HG03439 (cell line): ENCODE measurements around the gene LCN10.

Source experiments
- ATAC-seq: cut with Tn5 transposase; IDR thresholded peaks from one replicate; pipeline ENCODE4 v1.9.1; 2021; ENCODE audit warnings: mild to moderate bottlenecking, moderate library complexity; ENCODE audit not compliant: unreplicated experiment

LCN10 gene

DNA sequence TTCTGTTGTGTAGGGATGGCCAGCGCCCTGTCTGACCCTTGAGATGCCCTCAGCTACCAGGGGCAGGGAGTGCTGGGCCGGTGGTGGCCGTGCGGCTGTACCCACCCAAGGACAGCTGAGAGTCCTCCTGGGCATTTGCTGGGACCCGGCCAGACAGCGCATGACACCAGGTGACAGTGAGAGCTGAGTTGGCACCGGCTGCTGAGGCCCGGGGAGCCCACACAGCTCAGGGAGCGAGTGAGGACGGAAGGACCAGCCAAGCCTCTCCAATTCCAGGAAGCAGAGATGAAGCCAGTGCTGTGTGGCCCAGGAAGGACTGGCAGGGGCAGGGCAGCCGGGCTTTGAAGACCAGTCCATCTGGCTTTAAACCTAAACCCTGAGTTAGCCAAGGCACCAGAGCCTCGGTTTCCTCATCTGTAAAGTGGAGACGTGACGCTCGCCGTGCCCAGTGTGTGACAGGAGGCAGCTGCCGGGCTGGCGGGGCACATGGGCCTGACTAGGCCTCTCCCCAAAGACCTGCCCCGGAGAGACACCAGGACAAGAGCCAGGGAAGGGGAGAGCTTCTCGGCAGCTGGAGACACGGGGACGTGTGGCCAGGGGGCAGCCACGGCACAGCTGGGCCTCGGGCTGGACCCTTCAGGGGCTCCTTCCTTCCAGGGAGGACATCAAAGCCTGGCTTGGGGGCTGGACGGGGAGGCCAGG lies 52.5 kb downstream of the LCN10 start:
- ATAC-seq, result no peak

DNA sequence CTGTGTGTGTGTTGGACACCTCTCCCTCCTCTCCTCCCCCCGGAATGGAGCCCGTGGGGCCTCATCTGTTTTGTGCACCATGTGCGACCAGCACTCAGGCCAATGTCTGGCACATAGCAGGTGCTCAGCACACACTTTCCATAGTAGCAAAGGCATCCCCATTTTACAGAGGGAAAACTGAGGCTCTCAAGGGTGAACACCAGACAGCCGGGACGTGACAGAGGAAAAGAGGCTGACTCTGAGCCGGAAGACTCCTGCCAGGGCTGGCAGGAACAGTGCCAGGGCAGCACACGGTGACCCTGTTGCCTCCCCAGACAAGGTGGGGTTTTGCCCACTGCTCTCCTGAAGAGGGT lies 53.7 kb downstream of the LCN10 start:
- ATAC-seq, result no peak

DNA sequence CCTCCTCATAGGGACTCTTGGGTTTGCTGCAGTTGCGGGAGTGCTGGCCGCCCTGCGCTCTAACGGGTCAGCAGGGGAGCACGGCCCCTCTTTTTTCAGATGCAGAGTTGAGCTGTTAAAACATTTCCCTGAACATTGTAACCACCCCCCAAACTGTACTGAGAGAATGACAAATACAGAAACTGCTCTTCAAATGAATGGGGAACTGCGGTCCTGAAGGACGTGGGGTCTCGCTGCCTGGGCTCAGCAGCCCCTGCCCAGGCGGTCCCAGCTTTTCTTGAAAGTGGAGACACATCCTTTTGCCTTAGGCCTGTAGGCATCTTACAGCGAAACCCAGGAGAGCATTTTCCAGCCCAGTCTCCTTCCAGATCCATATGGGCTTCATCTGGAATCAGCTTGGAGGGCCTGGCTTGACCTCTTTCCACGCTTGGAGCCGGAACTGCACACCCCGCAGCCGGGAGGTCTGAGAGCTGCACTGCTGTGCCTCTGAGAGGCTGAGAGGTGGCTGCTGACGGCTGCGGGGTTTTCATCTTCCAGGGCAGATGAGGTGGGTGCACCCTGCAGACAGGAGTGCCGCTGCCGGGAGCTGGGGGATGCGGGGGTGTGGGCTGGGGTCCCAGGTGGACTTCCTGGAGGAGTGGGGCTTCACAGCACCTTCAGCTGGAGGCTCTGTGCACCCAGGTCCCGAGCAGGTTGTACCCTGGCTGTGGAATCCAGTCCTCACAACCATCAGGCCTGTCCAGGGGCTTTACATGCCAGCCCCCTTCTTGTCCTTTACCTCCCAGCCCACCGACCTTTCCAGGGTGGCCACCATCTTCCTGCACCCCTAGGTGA lies 54.2 kb downstream of the LCN10 start:
- no peak for ATAC-seq
